D721Med (cell line): ENCODE measurements around the gene GTF3C2.

Experiments used
- DNase-seq: peaks from one replicate; pipeline ENCODE4 v3.0.0; 2011; ENCODE audit warnings: low spot score; ENCODE audit not compliant: insufficient read length
- FAIRE-seq: peaks from 2 replicates; lab custom pipeline; 2011; peaks lifted over from hg19 to GRCh38; lab: Jason Lieb, UNC
- CTCF ChIP-seq: IDR thresholded peaks from 2 replicates; pipeline ENCODE4 v1.5.1; 2012; ENCODE audit warnings: mild to moderate bottlenecking, control low read depth; ENCODE audit not compliant: insufficient read depth; ENCODE audit errors: missing control alignments

The GTF3C2 gene

GRCh38 chr2:27377618-27378095, 21.1 kb upstream of the GTF3C2 start:
- DNase-seq (no peak), FAIRE-seq (no peak)
- no peak for TF ChIP-seq CTCF

- FAIRE-seq: no peak
- DNase-seq: no peak
- no peak for TF ChIP-seq CTCF
Observed at GRCh38 chr2:27376866-27377617, 20.5 kb upstream of the GTF3C2 start.

GRCh38 chr2:27376151-27376865, 19.7 kb upstream of the GTF3C2 start:
- no peak for DNase-seq
- FAIRE-seq: no peak
- no peak for TF ChIP-seq CTCF

- no peak for TF ChIP-seq CTCF
- DNase-seq (no peak), FAIRE-seq (no peak)
Observed at GRCh38 chr2:27375513-27376099, 19.0 kb upstream of the GTF3C2 start.

- DNase-seq (no peak), FAIRE-seq (no peak)
- TF ChIP-seq CTCF: no peak
Observed at GRCh38 chr2:27373567-27373966, 17.0 kb upstream of the GTF3C2 start.

- TF ChIP-seq CTCF: no peak
- DNase-seq (no peak), FAIRE-seq (no peak)
Observed at GRCh38 chr2:27372937-27373336, 16.4 kb upstream of the GTF3C2 start.
